Activated naive CD4-positive, alpha-beta T cell treated with Interleukin-2 at 50 U/mL for 16 hours (primary cell): ENCODE data around the gene ACTR1B.
"Not testable (repeated sequence)": the region's sequence is repeated elsewhere in the genome, so short reads cannot be mapped to it uniquely, and the experiment has no call there.

ENCODE experiments used
- DNase-seq: peaks from one replicate; pipeline ENCODE4 v3.0.0-alpha.2; 2020

The ACTR1B gene

GRCh38 chr2:97657986-97658690 lies 5.7 kb downstream of the ACTR1B start:
- no peak for DNase-seq

DNA sequence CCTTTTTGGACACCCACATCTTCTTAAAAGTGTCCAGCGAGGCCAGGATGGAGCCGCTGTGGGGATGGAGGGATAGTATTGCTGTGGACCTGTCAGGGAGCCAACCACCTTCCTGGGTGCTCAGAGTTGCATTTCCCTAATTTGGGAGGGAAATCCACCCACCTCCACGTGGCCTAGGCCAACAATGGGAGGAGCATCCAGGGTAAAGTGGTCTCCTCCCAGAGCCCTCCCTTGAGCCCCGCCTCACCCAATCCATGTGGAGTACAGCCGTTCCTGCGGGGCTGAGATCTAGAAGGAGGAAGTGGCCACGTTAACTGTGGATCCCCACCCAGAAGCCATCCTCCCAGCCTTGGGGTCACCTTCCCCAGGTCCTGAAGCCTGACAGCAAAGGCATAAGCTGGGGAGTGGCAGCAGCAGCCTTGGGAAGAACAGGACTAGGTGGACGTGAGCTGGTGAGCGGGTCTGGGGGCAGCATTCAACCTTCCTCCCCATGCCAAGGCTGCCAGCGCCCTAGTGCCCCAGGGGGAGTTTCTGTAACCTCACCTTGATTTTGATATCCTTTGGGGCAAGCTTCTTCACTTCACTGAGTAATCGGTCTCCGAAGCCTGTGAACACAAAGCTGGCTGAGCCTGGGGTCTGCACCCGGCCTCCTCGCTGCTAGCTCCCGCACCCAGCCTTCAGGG lies 6.8 kb downstream of the ACTR1B start:
- DNase-seq, result no peak

DNA sequence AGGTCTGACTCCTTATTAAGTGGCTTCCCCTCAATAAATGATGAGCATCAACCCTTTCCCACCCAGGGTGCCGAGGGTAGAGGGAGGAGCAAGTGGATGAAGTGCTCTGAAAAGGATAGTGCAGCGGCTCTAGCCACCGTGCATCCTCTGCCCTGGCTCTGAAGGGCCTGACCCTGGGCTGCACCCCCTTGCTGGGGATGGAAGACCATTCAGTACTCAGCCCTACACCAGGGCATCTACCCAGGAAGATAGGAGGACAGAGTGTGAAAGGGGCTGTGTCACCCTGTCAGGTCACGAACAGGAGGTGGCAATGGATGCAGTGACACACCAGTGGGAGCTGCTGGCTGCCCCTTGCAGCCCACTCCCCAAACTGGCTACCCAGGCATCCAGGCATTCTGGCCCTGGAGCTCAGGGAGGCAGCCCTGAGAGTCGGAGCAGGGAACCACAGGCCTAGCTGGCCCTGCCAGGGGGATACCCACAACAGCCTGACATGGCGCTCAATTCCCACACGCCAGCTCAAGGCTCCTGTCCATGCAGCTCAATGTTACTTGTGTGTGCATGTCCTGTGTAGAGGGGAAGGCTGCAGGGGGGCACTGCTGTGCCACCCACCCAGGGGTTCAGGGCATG lies 7.6 kb downstream of the ACTR1B start:
- no peak for DNase-seq

GRCh38 chr2:97654791-97655190 lies 9.1 kb downstream of the ACTR1B start:
- DNase-seq, result no peak

- DNase-seq, result no peak
These were observed 9.5 kb downstream of the ACTR1B start for GRCh38 chr2:97654309-97654708.

GRCh38 chr2:97653874-97654273 lies 10.0 kb downstream of the ACTR1B start:
- DNase-seq, result no peak

GRCh38 chr2:97653473-97653872 lies 10.4 kb downstream of the ACTR1B start:
- no peak for DNase-seq

- no peak for DNase-seq
These were observed 12.7 kb downstream of the ACTR1B start for GRCh38 chr2:97651114-97651513.

DNA sequence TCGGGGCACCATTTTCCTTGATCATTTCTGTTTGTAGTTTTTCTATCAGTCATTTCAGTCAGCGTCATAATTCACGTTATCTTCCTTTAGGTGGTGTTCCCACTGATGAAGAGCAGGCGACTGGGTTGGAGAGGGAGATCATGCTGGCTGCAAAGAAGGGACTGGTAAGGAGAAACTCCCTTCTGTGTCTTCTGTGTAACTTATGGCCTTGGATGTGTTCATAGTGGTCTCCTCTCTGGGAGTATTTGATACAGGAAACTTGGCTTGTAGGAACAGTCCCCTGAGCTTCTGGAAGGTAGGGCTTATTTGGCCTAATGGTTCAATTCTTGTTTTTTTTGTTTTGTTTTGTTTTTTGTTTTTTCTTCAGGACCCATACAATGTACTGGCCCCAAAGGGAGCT lies 16.9 kb downstream of the ACTR1B start:
- DNase-seq, result no peak

- peak; percentile 99 for DNase-seq
These were observed 17.9 kb downstream of the ACTR1B start, which contains the start of gene COX5B for GRCh38 chr2:97645695-97646629. TSS of gene COX5B (plus strand) at chr2:97646062. CDS start at chr2:97646087, 25 bp downstream.

- DNase-seq, result no peak
These were observed 18.6 kb downstream of the ACTR1B start for GRCh38 chr2:97645112-97645694.

- no peak for DNase-seq
These were observed 19.7 kb downstream of the ACTR1B start for GRCh38 chr2:97644023-97644717.

DNA sequence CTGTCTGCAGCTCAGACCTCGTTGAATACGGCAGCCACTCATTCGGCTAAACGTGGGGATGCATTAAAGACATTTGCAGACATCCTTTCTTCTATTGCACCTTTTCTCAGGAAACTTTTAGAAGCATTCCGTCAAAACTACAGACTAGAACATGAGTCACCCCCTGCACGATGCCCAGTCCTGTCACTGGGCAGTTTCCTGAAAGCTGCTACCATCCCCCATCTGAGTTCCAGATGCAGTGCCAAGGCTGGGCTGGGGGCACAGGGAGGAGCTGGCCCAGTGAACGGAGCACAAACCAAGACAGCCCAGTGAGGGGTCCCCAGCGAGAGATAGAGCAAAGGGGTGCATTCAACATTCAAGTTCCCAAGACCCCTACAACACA lies 37.8 kb downstream of the ACTR1B start:
- not testable (repeated sequence) for DNase-seq

DNA sequence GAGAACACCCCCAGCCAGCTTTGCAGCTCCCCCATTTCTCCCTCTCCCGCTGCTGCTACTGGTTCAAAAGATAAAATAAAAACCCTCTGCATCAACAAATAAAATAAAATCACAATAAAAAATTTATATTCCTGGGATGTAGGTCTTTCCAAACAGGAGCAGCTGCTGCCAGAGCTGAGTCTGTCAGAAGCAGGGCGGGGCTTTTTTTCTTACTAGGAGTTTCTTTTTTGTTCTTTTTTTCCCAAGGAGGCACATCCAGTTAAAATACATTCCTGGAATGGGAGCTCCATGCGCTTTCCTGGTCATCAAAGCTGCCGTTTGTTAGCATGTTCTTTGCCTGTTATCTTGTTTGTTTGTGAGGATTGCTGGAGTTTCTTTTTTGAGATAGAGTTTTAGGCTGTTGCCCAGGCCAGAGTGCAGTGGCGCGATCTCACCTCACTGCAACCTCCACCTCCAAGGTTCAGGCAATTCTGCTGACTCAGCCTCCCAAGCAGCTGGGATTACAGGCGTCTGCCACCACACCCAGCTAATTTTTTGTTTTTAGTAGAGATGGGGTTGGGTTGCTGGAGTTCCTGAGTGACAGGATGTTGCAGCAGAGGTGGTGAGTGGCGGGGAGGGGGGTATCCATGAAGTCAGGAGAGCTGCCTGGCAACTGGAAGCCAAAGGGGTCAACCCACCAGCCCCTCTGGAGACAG lies 38.3 kb downstream of the ACTR1B start:
- DNase-seq, result not testable (repeated sequence)

DNA sequence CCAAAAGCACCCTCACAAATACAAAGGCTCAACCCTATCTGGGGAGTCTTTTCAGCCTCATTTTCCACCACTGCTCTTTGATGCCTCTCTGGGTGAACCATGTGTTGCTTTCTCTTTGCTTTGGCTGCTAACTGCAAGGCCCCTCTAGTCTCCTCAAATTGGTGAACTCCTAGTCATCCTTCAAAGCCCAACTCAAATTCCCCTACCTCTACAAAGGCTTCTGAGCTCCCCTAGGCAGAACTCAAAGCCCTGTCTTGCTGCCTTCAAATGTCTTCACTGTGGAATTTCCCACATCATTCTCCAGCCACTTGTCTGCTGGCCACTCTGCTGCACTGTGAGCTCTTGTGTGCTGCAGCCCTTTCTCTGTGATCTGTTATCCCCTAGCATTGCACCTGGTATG lies 40.9 kb downstream of the ACTR1B start:
- not testable (repeated sequence) for DNase-seq

GRCh38 chr2:97620492-97620891 lies 43.4 kb downstream of the ACTR1B start:
- DNase-seq, result not testable (repeated sequence)

DNA sequence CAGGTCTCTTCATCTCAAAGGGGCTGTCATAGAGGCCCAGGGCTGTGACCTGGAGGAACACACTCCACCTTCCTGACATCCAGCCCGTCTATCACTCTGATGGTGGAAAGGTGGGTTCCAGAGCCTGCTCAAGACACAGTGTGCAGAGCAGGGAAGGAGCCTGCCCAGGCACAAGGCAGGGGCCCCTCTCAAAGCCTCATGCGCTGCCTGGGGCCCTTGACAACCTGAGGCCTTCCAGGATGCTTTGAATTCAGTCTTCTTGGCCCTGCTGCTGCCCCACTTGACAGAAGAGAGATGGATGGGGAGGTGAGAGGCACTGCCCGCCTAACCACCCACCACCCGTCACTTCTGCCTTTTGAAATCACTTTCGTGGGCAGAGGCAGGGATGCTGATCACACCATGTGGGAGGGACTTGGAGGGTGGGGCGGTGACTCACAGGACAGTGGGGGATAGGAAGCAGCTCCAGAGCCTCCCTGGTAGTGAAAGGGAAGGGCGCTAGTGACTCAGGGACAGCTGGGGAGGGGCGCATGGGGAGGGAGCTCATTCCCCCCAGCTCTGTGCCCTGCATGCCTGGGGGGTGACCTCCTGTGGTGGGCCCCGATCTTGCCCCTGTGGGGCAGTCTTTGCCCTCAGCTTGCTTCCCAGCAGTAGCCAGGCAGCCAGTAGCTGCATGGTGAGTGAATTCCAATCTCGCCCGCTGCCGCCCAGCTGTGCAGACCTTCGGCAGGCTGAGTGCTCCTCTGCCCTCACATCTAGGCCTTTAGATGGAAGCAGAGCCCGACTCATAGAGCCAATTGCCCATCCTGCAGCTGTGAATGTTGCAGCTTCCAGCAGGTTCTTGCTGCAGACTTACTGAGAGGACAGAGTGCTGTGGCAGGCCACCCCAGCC lies 44.7 kb downstream of the ACTR1B start:
- not testable (repeated sequence) for DNase-seq

DNA sequence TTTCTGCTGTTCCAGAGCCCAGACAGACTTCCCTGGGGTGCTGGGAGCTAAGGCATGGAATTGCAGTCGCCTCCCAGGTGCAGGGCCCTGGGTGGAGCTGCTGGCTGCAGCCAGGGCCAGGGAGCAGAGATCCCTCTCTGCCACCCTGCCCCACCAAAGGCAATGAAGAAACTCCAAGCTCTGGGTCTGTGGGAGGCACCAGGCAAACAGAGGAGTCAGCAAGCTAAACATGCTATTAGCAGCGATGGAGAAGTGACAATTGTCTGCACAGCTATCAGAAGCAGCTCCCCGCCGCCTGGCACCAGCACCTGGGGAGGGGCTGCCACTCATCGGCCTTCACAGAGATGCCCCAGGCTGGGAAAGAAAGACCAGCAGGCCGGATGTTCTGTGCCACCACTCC lies 45.9 kb downstream of the ACTR1B start:
- no peak for DNase-seq

GRCh38 chr2:97615746-97616145 lies 48.1 kb downstream of the ACTR1B start:
- DNase-seq, result not testable (repeated sequence)

GRCh38 chr2:97611895-97612294 lies 51.9 kb downstream of the ACTR1B start:
- DNase-seq, result not testable (repeated sequence)
